ENCODE data around the gene GTF2F2.

The GTF2F2 gene

GRCh38 chr13:45122941-45123340 lies 2.6 kb downstream of the GTF2F2 start:
- no peak for DNase-seq (ENCODE audit: low read depth)

- no peak for DNase-seq (ENCODE audit: low read depth)
These were observed 12.2 kb downstream of the GTF2F2 start for GRCh38 chr13:45132369-45133064.

GRCh38 chr13:45133396-45134118 lies 13.2 kb downstream of the GTF2F2 start:
- DNase-seq (ENCODE audit: low read depth) = no peak

- no peak for DNase-seq (ENCODE audit: low read depth)
These were observed 16.6 kb downstream of the GTF2F2 start for GRCh38 chr13:45136741-45137504.

GRCh38 chr13:45137526-45137925 lies 17.2 kb downstream of the GTF2F2 start:
- no peak for DNase-seq (ENCODE audit: low read depth)

- no peak for DNase-seq (ENCODE audit: low read depth)
These were observed 18.0 kb downstream of the GTF2F2 start for GRCh38 chr13:45138282-45138681.

- no peak for DNase-seq (ENCODE audit: low read depth)
These were observed 21.1 kb downstream of the GTF2F2 start for GRCh38 chr13:45141369-45141768.

GRCh38 chr13:45142440-45143345 lies 22.4 kb downstream of the GTF2F2 start:
- no peak for DNase-seq (ENCODE audit: low read depth)

GRCh38 chr13:45143346-45143751 lies 23.0 kb downstream of the GTF2F2 start:
- no peak for DNase-seq (ENCODE audit: low read depth)

GRCh38 chr13:45149964-45150363 lies 29.7 kb downstream of the GTF2F2 start:
- DNase-seq (ENCODE audit: low read depth) = no peak

- DNase-seq (ENCODE audit: low read depth) = no peak
These were observed 36.5 kb downstream of the GTF2F2 start for GRCh38 chr13:45156565-45157361.

- DNase-seq (ENCODE audit: low read depth) = no peak
These were observed 41.9 kb downstream of the GTF2F2 start for GRCh38 chr13:45162194-45162593.

- no peak for DNase-seq (ENCODE audit: low read depth)
These were observed 42.5 kb downstream of the GTF2F2 start for GRCh38 chr13:45162821-45163220.

- no peak for DNase-seq (ENCODE audit: low read depth)
These were observed 46.5 kb downstream of the GTF2F2 start for GRCh38 chr13:45166858-45167257.

GRCh38 chr13:45167611-45168554 lies 47.6 kb downstream of the GTF2F2 start:
- no peak for DNase-seq (ENCODE audit: low read depth)

GRCh38 chr13:45168555-45168930 lies 48.2 kb downstream of the GTF2F2 start:
- DNase-seq (ENCODE audit: low read depth) = no peak

- DNase-seq (ENCODE audit: low read depth) = no peak
These were observed 54.2 kb downstream of the GTF2F2 start for GRCh38 chr13:45174478-45174877.

GRCh38 chr13:45178349-45179162 lies 58.2 kb downstream of the GTF2F2 start:
- no peak for DNase-seq (ENCODE audit: low read depth)

- no peak for DNase-seq (ENCODE audit: low read depth)
These were observed 59.1 kb downstream of the GTF2F2 start for GRCh38 chr13:45179428-45179827.
